Measurements from ENCODE around the gene SLC5A2.
"Not testable (repeated sequence)": the region's sequence is repeated elsewhere in the genome, so short reads cannot be mapped to it uniquely, and the experiment has no call there.

Gene SLC5A2

DNA sequence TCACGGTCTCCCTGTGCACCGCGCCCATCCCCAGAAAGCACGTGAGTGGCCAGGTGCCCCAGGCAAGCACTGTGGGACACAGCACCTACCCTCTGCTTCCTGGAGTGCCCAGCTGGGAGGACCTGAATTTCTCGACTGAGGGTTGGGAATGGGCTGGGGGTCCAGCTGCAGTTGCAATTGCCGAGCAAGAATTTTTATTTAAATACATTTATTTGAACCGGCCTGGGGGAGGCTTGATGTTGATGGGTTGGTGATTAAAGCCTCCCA is 6.3 kb downstream of the SLC5A2 start:
- in situ Hi-C loops (cut with HindIII; ENCODE audit: low sequenced_read_pairs): no loop called here

DNA sequence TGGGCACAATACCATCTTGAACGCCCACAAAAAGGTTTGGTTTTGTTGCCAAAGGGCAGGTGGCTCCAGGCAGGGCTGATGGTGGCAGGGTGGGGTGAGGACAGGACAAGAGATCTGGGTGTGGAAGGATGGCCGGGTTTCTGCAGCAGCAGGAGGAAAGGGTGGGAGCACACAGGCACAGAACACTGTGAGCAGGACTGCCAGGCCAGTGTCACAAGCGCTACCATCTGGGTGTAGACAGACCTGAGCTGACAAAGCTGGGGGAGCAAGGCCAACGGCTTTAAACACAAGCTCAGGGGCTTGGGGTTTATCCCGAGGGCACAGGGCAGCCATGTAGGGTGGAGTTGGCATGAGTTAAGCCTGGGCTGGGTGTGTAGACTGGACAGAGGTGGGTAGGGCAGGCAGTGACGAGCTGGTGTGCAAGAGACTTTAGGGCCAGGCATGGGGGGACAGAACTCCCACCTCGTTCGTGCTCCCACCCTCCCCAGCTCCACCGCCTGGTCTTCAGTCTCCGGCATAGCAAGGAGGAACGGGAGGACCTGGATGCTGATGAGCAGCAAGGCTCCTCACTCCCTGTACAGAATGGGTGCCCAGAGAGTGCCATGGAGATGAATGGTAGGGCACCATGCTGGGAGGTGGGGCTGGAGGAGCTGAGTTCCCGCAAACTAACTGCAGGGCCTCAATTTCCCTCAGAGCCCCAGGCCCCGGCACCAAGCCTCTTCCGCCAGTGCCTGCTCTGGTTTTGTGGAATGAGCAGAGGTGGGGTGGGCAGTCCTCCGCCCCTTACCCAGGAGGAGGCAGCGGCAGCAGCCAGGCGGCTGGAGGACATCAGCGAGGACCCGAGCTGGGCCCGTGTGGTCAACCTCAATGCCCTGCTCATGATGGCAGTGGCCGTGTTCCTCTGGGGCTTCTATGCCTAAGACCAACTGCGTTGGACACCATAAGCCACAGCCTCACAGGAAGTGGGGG is 7.0 kb downstream of the SLC5A2 start:
- in situ Hi-C loops (cut with HindIII; ENCODE audit: low sequenced_read_pairs): no loop called here

DNA sequence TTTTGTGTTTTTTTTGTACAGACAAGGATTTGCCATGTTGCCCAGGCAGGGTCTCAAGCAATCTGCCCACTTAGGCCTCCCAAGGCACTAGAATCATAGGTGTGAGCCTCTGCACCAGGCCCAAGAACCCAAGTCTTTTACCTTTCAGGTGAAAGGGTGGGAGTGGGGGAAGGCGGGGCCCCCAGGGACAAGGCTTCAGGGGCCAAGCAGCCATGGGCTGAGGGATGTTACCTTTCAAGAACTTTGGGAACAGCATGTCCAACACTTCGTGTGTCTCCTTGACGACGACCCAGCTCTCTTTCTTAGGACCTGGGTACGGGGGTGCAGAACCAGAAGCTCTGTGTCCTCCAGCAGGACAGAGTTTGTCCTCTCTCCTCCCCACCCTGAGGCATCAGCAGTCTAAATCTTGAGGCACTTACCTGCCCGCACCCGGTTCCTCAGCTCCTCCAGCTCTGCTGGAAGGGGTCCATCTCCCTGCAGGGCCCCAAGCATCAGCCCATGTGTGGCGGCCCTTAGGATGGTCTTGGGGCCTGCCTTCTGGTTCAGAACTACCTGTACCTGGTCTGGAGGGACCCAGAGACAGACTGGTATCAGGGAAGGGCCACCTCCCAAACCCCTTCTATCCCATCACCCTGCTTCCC is 9.0 kb downstream of the SLC5A2 start:
- in situ Hi-C loops (cut with HindIII; ENCODE audit: low sequenced_read_pairs): no loop called here

DNA sequence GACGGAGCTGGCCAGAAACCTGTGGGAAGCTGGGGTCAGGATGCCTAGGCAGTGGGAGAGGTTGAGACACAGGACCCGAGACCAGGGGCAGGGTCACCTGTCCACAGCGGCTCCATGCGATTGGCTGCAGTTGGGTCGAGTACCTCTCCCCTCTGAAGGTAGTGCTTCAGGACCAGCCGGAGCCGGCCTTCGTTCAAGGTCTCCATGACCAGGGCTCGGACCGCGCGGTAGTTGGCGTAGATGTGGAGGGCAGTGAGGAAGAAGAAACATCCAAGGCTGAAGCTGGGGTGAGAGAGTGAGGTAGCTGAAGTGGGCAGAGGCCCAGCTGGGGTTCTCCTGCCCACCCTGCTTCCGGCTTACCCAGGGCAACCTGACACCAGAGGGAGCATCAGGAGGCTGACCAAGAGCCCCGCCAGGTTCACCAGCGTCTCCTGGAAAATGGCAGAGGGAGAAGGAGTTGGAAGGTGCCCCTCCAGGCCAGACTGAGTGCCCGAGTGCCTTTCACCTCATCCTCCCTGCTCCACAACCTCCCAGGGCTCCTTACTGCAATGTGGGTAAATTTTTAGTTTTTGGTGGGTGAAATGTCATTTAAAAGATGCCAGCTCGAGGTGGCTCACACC is 10.7 kb downstream of the SLC5A2 start:
- in situ Hi-C loops (cut with HindIII; ENCODE audit: low sequenced_read_pairs): no loop called here

DNA sequence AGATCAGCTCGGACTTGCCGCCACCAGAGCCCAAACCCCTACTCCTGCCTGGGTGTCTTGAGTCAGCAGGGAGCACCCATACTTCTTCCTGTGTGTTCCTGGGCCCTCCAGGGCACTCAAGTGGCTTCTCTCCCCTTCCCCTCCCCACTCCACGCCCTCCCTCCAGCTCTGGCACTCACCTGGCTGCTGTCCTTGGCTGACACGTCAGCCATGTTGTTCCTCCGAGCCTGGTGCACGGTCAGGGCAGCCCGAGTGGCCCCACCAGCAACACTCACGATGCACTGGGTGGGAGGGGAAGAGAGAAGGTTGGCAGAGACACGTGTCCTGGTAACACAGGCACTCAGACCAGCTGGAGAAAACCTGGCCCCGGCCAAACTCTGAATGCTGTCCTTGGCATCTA is 13.7 kb downstream of the SLC5A2 start:
- in situ Hi-C loops (cut with HindIII; ENCODE audit: low sequenced_read_pairs): no loop called here

DNA sequence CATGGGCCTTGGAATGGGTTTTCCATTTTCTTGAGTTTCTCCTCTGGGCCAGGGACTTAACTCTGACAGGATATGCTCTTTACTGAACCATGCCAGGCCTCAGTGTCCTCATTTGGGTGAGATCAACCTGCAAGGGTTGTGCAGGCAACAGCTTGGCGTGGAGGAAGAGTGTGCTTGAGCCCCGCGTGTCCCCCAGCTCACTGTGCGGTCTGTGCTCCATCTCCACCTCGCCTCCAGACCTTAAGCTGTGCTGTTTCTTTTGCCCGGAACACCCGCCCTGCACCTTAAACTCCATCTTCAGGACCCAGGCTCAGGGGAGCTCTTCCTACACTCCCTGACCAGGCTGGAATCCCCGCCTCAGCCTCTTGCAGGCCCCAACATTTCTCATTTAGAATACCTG is 15.6 kb downstream of the SLC5A2 start:
- in situ Hi-C loops (cut with HindIII; ENCODE audit: low sequenced_read_pairs): no loop called here

DNA sequence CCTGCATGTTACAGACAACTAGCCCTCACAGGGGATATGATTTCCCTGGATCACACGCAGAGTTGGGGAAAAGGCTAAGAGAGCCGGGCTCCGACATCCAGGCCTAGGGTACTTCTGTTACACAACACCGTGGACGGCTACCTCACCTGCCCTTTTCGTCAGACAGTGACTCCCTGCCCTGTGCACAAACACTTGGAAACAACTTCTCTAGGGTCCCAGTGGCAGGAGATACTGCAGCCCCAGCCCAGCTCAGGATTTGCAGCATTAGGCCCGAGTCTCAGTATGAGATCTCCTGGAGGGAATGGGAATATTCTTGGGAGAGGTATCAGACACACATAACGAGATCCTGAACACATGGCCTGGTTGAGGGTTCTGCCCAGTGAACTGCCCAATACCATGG is 17.0 kb downstream of the SLC5A2 start:
- in situ Hi-C loops (cut with HindIII; ENCODE audit: low sequenced_read_pairs): no loop called here

DNA sequence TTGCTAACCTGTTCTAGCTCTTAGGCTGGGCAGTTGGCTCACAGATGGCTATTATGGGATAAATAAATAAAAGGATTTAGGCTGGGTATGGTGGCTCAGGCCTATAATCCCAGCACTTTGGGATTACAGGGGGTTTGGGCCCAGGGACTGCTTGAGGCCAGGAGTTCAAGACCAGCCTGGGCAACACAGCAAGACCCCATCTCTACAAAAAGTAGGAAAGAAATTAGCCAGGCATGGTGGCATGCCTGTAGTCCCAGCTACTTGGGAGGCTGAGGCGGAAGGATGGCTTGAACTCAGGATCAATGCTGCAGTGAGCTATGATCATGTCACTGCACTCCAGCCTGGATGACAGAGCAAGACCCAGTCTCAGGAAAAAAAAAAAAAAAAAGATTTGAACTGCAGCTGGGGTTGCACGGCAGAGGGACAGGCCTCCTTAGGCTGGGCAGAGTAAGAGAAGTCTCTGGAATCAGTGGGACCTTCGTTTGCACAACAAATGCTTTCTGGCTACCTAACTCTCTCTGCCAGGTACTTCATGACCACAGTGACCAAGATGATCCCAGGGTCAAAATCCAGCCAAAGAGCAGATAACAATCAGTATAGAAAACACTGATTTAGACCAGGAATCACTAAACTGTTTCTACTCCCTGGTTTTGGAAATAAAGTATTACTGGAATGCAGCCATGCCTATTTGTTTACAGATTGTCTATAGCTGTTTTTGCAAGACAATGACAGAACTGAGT is 18.5 kb downstream of the SLC5A2 start:
- in situ Hi-C loops (cut with HindIII; ENCODE audit: low sequenced_read_pairs): no loop called here

DNA sequence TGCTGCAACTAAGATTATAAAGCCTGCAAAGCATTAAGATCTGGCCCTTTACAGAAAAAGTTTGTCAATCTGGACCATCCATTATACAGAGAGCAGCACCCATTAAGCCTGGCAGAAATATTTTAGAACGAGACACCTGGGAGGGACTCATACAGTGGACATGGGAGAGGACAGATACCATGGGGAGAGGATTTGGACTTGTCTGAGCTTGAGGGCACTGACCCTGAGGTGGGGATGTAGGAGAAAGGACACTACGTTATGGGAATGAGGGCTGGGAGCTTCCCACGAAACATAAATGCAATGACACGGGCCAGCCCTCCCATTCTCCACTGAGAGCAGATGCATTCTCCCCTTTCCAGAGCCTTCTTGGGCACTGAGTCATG is 19.0 kb downstream of the SLC5A2 start:
- in situ Hi-C loops (cut with HindIII; ENCODE audit: low sequenced_read_pairs): no loop called here

DNA sequence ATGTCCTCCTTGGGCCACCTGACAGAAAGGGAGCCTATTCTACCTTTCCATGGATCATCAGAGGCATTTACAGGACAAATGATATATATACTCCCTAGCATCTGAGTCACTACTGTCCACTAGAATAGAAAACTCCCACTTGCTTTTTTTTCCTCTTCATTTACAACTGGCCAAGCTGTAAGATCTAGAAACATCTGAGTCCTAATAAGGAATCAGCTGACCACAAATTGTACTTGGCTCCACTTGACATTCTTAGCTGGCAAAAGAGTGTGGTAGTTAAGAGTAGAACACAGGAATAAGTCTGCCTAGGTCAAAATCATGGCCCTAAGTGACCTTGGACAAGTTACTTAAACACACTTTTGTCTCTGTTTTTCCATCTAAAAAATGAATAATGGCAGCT is 20.1 kb downstream of the SLC5A2 start:
- in situ Hi-C loops (cut with HindIII; ENCODE audit: low sequenced_read_pairs): no loop called here

DNA sequence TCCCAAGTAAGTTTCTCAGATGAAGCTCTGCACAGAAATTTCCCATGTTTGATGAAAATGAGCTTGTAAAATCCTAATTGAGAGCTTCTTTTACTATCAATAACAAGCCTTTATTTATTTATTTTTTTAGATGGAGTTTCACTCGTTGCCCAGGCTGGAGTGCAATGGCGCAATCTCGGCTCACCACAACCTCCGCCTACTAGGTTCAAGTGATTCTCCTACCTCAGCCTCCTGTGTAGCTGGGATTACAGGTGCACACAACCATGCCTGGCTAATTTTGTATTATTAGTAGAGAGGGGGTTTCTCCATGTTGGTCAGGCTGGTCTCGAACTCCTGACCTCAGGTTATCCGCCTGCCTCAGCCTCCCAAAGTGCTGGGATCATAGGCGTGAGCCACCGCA is 20.6 kb downstream of the SLC5A2 start:
- in situ Hi-C loops (cut with HindIII; ENCODE audit: low sequenced_read_pairs): not testable (repeated sequence)

DNA sequence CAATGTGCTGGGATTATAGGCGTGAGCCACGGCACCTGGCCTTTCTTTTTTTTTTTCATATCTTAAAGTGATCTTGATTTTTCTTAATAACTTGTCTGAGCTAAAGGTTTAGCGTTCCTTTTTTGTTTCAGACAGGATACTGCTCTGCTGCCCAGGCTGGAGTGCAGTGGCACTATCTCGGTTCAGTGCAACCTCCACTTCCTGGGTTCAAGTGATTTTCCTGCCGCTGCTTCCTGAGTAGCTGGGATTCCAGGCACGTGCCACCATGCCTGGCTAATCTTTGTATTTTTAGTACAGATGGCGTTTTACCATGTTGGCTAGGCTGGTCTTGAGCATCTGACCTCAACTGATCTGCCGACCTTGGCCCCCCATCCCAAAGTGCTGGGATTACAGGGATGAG is 21.2 kb downstream of the SLC5A2 start:
- in situ Hi-C loops (cut with HindIII; ENCODE audit: low sequenced_read_pairs): no loop called here

DNA sequence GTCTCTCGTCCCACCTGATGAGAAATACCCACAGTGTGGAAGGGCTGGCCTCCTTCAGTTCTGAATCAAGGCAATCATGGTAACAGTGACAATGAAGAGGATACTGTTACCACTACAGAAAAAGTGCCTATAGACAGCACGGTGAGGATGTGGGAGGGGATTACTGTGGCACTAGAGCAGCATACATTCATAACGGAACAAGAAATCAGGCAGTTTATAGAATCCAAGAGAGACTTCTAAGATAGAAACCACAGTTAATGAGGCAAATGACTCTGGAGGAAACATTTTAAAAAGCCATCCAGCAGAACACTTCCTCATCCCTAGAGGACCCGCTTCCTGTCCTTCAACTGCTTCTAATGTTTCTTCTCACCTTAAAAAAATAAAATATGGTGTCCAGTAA is 22.6 kb downstream of the SLC5A2 start:
- in situ Hi-C loops (cut with HindIII; ENCODE audit: low sequenced_read_pairs): no loop called here

DNA sequence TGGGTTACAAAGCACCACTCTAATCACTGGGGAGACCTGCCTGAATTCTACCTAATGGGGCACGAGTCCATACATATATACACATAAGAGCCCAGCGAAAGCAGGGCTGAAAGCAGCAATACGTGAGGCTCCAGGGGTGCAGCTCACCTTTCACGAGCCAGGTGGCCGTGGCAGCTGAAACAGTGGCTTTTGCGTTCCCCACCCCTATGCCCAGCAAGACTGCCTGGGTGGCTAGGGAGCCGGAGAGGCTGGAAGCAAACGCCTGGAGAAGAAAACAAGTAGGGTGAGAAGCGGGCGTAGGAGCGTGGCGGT is 24.6 kb downstream of the SLC5A2 start:
- in situ Hi-C loops (cut with HindIII; ENCODE audit: low sequenced_read_pairs): no loop called here

DNA sequence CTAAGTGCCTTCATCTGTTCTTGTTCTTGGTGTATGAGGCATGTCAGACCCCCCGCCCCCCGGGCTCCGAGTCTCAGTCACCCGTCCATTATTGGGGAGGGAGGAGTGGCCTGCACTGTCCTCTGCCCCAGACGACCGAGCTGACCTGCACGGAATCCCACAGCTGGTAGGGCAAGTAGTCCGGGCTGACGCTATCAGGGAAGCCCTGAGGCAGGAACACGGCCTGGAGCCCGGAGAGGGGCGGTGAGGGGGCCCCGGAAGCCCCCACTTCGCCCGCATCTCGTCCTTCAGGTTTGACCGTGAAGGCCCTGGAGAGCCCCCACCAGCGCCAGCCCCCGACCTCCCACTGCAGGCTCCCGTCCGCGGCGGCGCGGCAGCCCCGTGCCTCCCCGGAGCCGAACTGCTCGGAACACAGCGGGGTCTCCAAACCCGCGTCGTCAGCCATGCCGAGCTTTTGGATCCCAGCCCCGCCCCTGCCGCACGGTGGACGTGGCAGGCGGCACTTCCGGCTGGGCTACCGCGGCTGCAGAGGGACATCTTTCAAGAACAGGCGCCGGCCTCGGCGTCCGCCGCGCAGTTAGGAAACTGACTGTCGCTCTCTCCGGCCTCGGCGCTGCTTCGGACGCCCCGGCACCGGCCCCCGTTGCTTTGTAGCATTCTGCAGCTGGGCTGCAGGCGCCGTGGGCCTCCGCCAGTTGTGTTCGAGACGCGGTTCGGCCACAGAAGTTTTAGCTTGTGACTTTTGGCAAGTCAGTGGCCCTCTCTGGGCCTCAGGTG is 25.2 kb downstream of the SLC5A2 start, which contains the start of gene RUSF1:
Gene RUSF1, minus strand, starts transcription at position 463 of the 777 bp plus-strand sequence. Its CDS starts 18 bp downstream, at position 445.
- in situ Hi-C loops (cut with HindIII; ENCODE audit: low sequenced_read_pairs): no loop called here

DNA sequence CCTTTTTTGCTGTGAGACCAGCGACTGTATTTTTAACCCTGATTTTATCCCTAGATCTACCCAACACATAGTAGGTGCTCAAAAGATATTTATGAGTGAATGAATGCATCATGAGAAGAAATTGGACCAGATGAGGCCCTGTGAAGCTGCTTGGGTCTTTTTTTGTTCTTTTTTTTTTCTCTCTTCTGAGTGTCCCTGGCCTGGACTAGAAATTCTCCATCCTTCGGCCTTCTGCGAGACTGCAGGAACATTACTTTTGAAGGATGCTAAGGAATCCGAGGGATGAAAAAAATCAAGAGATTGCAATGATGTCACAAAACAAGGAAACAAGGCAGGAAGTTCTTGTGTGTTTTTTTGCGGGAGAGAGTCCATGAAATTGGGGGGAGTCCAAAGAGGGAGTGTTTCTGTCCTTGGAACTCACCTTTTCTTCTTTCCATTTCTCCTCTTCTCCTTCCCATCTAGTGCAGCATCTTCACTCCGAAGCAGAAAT is 25.8 kb downstream of the SLC5A2 start:
- in situ Hi-C loops (cut with HindIII; ENCODE audit: low sequenced_read_pairs): no loop called here

DNA sequence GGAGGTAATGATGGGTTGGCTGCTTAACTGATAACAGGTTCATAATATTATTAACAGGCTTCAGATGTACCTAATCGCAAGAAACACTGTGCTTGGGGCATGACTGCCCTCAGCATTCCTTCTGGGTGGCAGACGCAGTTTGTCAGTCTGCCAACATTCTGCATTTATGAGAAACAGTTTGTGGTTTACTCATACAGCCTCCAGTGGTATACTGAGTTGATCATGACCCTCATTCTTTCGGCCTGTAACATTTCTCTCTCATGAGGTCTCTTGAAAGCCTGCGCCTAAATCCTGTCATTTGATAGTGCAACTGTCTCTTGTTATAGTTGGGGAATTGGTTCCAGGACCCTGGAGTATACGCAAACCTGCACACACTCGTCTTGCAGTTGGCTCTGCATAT is 30.2 kb downstream of the SLC5A2 start:
- in situ Hi-C loops (cut with HindIII; ENCODE audit: low sequenced_read_pairs): no loop called here

DNA sequence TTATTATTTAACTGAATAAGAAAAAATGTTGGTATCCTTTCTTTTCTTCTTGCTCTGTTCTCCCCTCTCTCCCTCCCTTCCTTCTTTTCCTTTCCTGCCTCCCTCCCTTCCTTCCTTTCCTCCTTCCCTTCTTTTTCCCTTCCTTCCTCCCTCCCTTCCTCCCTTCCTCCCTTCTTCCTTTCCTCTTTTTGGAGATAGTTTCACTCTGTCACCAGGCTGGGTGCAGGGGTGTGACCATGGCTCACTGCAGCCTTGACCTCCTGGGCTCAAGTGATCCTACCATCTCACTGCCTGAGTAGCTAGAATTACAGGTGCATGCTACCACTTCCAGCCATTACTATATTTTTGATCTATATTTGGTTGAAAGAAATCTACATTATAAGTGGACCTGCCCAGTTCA is 31.0 kb downstream of the SLC5A2 start:
- in situ Hi-C loops (cut with HindIII; ENCODE audit: low sequenced_read_pairs): no loop called here

DNA sequence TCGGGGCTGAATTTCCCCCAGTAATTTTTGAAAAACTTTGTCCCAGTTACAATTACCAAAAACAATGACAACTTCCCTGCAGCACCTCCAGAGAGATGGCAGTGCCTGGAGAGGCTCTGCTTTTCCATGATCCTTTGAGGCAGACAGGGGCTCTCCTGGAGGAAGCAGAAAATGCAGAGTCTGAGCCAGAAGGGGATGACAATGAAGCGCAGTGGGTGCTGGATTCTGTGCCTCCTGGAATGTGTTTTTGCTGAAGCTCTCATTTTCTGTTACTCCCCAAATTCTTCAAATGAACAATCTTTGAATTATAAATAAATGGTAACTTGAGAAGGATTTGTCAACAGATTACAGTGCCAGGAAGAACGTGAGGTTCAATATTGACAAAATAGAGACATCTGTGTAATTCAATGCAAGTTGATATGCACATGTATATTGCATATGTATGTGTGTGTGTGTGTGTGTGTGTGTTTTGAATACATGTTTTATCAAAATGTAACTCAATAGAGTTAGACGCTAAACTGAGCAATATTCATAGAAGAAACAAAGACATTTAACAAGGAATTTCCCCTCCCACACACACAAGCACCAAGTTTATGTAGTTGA is 35.0 kb downstream of the SLC5A2 start:
- in situ Hi-C loops (cut with HindIII; ENCODE audit: low sequenced_read_pairs): no loop called here

DNA sequence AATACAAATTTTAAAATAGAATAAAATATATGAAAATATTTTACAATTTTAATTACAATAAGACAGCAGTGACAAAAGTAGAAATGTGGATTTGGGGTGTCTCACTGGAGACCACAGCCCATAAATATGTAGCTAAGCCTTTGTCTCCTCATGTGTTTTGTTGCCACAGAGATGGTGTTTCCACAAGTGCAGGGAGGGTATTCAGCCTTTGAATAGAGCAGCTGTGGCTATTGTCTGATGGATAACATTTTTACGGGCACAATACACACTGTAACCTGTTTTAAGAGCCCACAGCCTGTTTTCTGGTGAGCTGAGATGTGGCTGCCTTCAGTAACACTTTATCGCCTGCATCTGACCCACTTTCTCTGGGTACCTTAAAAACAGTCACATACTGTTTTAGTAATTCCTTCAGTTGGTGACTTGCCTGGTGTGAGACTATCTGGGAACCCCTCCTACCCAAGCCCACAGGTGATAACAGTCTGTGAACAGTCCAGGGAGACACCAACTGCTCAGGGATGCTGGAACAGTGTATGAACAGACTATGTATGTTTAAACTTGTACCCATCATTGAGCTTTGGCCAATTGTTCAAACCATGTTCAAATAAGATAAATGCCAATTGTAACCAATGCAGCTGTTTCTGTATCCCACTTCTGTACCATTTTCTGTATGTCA is 37.0 kb downstream of the SLC5A2 start:
- in situ Hi-C loops (cut with HindIII; ENCODE audit: low sequenced_read_pairs): loop anchor here (10.0 kb wide), 1 partner anchor 65 kb away; no protein-coding TSS in a partner anchor
